NCI-H146 treated with DMSO at 0.1 percent for 48 hours (cell line): Measurements from ENCODE around the gene GTF2A1L.
A peak's percentile ranks its signal among the peaks of the same experiment; 100 is the strongest.
"Not testable (repeated sequence)": the region's sequence is repeated elsewhere in the genome, so short reads cannot be mapped to it uniquely, and the experiment has no call there.

Experiments used
- DNase-seq: peaks from one replicate; lab custom pipeline; 2025; ENCODE audit not compliant: unreplicated experiment; lab: John Stamatoyannopoulos, UW

Gene GTF2A1L, protein sequence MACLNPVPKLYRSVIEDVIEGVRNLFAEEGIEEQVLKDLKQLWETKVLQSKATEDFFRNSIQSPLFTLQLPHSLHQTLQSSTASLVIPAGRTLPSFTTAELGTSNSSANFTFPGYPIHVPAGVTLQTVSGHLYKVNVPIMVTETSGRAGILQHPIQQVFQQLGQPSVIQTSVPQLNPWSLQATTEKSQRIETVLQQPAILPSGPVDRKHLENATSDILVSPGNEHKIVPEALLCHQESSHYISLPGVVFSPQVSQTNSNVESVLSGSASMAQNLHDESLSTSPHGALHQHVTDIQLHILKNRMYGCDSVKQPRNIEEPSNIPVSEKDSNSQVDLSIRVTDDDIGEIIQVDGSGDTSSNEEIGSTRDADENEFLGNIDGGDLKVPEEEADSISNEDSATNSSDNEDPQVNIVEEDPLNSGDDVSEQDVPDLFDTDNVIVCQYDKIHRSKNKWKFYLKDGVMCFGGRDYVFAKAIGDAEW

DNA sequence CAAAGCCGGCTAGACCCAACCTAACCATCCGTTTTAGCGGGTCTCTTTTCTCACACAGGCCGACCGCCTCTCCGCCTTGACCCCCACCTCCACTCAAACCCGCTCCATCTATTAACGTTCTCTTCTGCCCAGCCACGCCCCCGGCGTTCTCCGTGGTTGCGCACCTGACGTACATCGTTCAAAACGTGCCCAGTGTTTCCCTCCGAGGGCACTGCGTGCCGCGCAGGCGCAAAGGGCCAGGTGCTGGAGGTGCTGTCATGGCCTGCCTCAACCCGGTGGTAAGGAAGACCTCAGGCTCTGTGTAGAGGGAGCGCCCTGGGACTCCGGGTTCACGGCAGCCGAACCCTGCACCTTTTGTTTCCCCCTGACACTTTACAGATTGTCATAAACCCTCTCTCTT is at the start of gene GTF2A1L:
Gene GTF2A1L, plus strand, starts transcription at position 239 of the 400 bp plus-strand sequence. Its CDS starts 19 bp downstream, at position 258.
- DNase-seq: no peak

GRCh38 chr2:48568547-48568946 is 49.1 kb upstream of the GTF2A1L start:
- no peak for DNase-seq

DNA sequence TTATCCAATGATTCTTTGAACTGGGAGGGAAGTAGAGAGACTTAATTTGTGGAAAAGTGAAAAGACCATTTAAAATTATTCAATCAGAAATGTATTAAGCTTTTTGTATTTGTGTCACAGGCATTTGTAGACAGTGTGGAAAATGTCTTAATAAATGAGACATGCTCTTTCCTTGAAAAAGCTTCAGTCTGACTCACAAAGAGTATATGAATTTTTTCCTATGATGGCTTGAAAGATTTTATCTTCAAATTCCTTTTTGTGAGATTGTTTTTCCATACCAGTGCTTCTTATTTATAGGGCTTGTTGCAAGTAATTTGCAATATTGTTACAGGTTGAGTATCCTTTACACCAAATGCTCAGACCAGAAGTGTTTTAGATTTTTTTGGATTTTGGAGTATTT is 48.2 kb upstream of the GTF2A1L start:
- DNase-seq: no peak

- DNase-seq: peak; percentile 33
Measured at GRCh38 chr2:48572816-48573215, 44.8 kb upstream of the GTF2A1L start.

- DNase-seq: no peak
Measured at GRCh38 chr2:48574353-48575287, 43.0 kb upstream of the GTF2A1L start.

GRCh38 chr2:48578313-48578712 is 39.3 kb upstream of the GTF2A1L start:
- DNase-seq: no peak

DNA sequence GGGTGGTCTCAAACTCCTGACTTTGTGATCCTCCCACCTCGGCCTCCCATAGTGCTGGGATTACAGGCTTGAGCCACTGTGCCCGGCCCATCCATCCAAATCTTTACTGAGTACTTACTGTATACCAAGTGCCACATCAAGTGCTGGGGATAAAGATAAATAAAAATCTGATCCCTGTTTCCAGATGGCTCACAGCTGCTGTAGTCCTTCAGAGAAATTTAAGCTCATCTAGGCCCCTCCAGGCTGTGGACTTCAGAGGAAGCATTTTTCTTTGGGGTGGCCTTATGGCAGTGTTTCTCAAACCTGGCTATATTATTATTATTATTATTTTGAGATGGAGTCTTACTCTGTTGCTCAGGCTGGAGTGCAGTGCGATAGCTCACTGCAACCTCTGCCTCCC is 33.7 kb upstream of the GTF2A1L start:
- DNase-seq: no peak

DNA sequence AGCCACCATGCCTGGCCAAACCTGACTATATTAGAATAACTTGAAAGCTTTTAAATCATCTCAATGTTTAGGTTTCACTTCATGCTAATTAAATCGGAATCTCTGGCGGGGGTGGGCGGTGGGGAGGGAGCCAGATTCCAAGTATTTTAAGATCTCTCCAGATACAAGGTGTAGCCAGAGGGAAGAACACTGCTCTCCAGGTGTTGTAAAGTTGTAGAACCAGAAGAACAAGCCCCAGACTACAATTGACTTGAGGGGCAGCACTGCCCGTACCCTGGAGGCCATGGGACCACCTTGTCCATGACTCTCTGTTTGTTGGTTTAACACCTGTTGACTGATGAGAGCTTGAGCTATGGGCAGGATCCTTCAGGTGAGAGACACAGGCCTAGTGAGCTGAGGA is 33.1 kb upstream of the GTF2A1L start:
- no peak for DNase-seq

- DNase-seq: no peak
Measured at GRCh38 chr2:48586433-48586832, 31.2 kb upstream of the GTF2A1L start.

DNA sequence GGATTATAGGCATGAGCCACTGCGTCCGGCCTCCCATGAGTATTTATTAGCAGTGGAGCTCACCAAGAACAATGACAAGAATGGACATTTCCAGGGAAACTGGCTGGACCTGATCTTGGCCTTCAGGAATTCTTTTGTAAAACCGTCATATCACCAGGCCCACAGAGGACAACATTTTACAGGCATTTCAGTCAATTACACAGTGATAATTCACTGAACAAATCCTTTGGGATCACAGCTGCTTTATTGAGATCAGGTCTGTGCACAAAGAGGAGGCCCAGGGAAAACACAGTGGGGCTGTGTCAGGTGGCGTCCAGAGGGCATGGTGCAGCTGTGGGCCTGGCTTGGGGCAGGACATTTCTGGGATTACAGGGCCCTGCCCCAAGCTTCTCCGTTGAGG is 30.1 kb upstream of the GTF2A1L start:
- DNase-seq: no peak

DNA sequence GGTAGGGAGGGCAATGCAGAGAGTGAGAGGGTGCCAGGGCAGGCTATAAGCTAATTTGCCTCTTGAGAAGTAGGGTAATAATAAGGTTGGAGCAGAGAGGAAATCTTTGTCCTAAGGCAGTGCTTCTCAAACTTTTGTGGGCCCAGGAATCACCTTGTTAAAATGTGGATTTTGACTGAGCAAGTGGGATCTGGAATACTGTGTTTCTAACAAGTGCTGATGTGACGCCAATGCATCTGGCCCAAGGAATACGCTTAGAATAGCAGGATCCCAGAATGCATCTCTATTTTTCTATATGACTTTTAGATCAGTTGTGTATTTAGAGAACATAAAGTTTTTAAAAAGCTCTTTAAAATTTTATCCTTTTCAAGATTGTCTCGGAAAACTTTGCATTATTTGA is 29.7 kb upstream of the GTF2A1L start:
- DNase-seq: no peak

GRCh38 chr2:48588745-48589144 is 28.9 kb upstream of the GTF2A1L start:
- DNase-seq: no peak

- DNase-seq: peak; percentile 15
Measured at GRCh38 chr2:48589170-48589767, 28.4 kb upstream of the GTF2A1L start.

DNA sequence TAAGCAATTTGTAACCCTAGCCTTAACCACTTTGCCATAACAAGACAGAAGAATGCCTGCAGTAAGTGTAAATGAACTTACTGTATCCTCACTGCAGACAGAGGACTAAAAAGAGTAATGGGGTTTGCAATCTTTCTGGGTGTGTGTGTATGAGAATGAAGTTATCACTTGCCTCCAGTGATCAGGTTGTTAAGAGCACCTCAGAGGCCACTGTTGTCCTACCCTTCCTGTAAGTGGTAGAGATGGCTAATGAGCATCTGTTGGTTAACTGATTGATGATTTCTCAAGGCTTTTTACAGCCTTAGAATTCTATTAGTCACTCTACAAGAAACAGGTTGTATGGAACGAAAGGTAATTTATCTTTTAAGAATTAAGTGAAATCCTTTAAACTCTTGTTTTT is 27.6 kb upstream of the GTF2A1L start:
- no peak for DNase-seq

GRCh38 chr2:48592067-48592466 is 25.6 kb upstream of the GTF2A1L start:
- DNase-seq: no peak

- not testable (repeated sequence) for DNase-seq
Measured at GRCh38 chr2:48596751-48597150, 20.9 kb upstream of the GTF2A1L start.

GRCh38 chr2:48597492-48597891 is 20.2 kb upstream of the GTF2A1L start:
- DNase-seq: no peak

DNA sequence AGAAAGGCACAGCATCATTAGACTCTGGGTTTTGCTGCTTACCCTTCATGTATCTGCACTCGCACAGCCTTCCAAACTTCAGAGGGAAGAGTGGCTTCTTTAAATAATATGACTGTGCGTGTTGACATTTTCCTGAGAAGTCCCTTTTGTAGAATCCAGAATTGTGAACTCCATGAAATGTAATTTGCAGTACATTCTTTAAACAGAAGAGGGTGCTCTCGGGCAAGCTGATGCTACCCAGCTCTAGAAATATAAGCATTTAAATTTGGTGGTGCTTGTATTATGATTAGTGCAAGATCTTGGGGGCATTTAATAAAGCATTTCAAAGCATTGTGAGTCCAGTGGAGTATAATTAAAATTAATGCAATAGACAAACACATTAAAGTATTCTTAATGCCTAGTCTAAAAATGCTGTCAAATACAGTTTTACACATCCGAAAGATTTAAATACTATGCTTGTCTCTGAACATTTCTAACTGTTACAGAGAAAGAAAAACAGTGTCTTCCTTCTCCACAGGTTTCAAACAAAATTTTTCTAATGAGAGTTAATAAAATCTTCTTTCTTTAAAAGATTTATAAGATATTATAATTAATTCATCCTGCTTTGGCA is 17.3 kb upstream of the GTF2A1L start:
- no peak for DNase-seq

GRCh38 chr2:48600917-48601316 is 16.7 kb upstream of the GTF2A1L start:
- DNase-seq: no peak

GRCh38 chr2:48601349-48601748 is 16.3 kb upstream of the GTF2A1L start:
- DNase-seq: no peak
